ENCODE data around the gene GANAB. TPM values are rescaled to one million over a fixed set of nuclear protein-coding genes. Genes with fewer than 3 reads are reported as not detected.

The GANAB gene
- total and polyA plus RNA-seq, 2 of the 13 experiments (the other 11 are each of a cell fraction or from before 2014, with no cell fraction given) = 99.5 to 234 TPM

DNA sequence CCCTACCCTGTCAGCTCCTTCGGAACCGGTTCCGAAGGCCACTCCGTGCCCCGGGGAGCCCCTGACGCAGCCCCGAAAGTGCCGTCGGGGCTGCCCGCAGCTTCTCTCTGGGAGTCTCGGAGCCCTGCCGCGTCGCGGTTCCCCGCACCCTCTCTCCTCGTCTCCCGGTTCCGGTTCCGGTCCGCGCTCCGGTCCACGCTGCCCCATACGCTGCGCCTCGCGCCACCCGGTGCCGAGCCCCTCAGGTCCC is 45.4 kb downstream of the GANAB start (continued):
- TF ChIP-seq ATF6 (CRISPR knock-in tag; conservative IDR thresholded peaks at IDR 0.05) (no peak), ZNF333 (CRISPR knock-in tag; IDR thresholded peaks at IDR 0.05; ENCODE audit: borderline replicate concordance) (0 out of 2 replicates have a peak, but pooled peaks have one; percentile 48), DPF2 (CRISPR knock-in tag; IDR thresholded peaks at IDR 0.05; ENCODE audit: borderline replicate concordance, low read depth) (no peak), ZC3H13 (CRISPR knock-in tag; IDR thresholded peaks at IDR 0.05) (no peak), ZNF558 (CRISPR knock-in tag; IDR thresholded peaks at IDR 0.05; ENCODE audit: borderline replicate concordance) (no peak; the same call in 1 of the 2 replicates), ZNF577 (CRISPR knock-in tag; IDR thresholded peaks at IDR 0.05; ENCODE audit: borderline replicate concordance, low read depth) (no peak), TERF1 (CRISPR knock-in tag; IDR thresholded peaks at IDR 0.05) (no peak), ZFP82 (CRISPR knock-in tag; IDR thresholded peaks at IDR 0.05; ENCODE audit: borderline replicate concordance) (no peak), MYC (CRISPR knock-in tag; IDR thresholded peaks at IDR 0.05; ENCODE audit: borderline replicate concordance) (no peak), MIER3 (CRISPR knock-in tag; IDR thresholded peaks at IDR 0.05; ENCODE audit: borderline replicate concordance) (no peak), ARNTL (CRISPR knock-in tag; IDR thresholded peaks at IDR 0.05) (no peak), ZNF383 (CRISPR knock-in tag; IDR thresholded peaks at IDR 0.05; ENCODE audit: borderline replicate concordance) (no peak), ZNF407 (CRISPR knock-in tag; IDR thresholded peaks at IDR 0.05; ENCODE audit: not compliant biosample characterization) (no peak), ZSCAN31 (CRISPR knock-in tag; IDR thresholded peaks at IDR 0.05; ENCODE audit: low read depth) (no peak), MATR3 (CRISPR knock-in tag; IDR thresholded peaks at IDR 0.05) (no peak), ZMAT3 (CRISPR knock-in tag; conservative IDR thresholded peaks at IDR 0.05) (0 out of 2 replicates have a peak, but pooled peaks have one; percentile 49), MED1 (CRISPR knock-in tag; IDR thresholded peaks at IDR 0.05) (no peak), ZSCAN22 (CRISPR knock-in tag; IDR thresholded peaks at IDR 0.05) (no peak), SCMH1 (CRISPR knock-in tag; IDR thresholded peaks at IDR 0.05; ENCODE audit: borderline replicate concordance) (no peak), FOXC1 (CRISPR knock-in tag; IDR thresholded peaks at IDR 0.05; ENCODE audit: borderline replicate concordance) (no peak; the same call in 1 of the 2 replicates)
